RWPE1 (cell line): Measurements from ENCODE around the gene PGAP3.

Experiments used
- CTCF ChIA-PET: fragments of 350-600 bp; sonication (Branson Sonifier 250); formaldehyde crosslinking; extraction: SDS; loops from one replicate; lab custom pipeline; 2021; lab: Yijun Ruan, JAX
- POLR2A ChIA-PET: fragments of 400-600 bp; formaldehyde crosslinking; extraction: SDS; loops from one replicate; lab custom pipeline; 2020; ENCODE audit warnings: antibody characterized with exemption; ENCODE audit not compliant: low non-redundant PET; lab: Yijun Ruan, JAX
- DNase-seq: peaks from one replicate; pipeline ENCODE4 v3.0.0; 2012; ENCODE audit warnings: low spot score
- H3K27ac ChIP-seq: fragments of 450-650 bp; 2 replicates; pipeline ENCODE4 v1.5.1; 2017
- CTCF ChIP-seq: fragments of 450-650 bp; conservative IDR thresholded peaks from 2 replicates; pipeline ENCODE4 v1.5.1; 2017; ENCODE audit warnings: low read depth, mild to moderate bottlenecking

The PGAP3 gene

GRCh38 chr17:39687546-39688474, at the start of gene PGAP3:
Gene PGAP3 (minus strand): TSS chr17:39688057. CDS start chr17:39688014, 43 bp downstream.
- TF ChIP-seq CTCF = no peak
- peak; percentile 97 for DNase-seq
- CTCF ChIA-PET = interaction anchor here (0.6 to 1.4 kb wide), 6 partner anchors 16 to 299 kb away, joined by 3 to 4 read pairs (median 3); no protein-coding TSS in a partner anchor
- POLR2A ChIA-PET = interaction anchor here (0.5 to 2.3 kb wide), 3 partner anchors 12 to 65 kb away, joined by 3 to 10 read pairs (median 3); partner anchors contain the start of gene ERBB2
- H3K27ac ChIP-seq = peak within 1 kb of the TSS; percentile 96

GRCh38 chr17:39737206-39737759, 49.4 kb upstream of the PGAP3 start:
- POLR2A ChIA-PET = no interaction called here
- DNase-seq = no peak
- TF ChIP-seq CTCF = no peak
- H3K27ac ChIP-seq = peak overlapping the region; percentile 95
- CTCF ChIA-PET = interaction anchor here (0.5 kb wide), 1 partner anchor 15 kb away, joined by 4 read pairs; no protein-coding TSS in a partner anchor

GRCh38 chr17:39736319-39737165, 48.7 kb upstream of the PGAP3 start:
- H3K27ac ChIP-seq = peak overlapping the region; percentile 95; the same call in 1 of the 2 replicates
- no peak for TF ChIP-seq CTCF
- ChIA-PET POLR2A (no interaction called here), CTCF (interaction anchor here (0.5 kb wide), 1 partner anchor 16 kb away, joined by 4 read pairs; no protein-coding TSS in a partner anchor)
- DNase-seq = peak; percentile 57

- ChIA-PET CTCF (no interaction called here), POLR2A (no interaction called here)
- no peak for DNase-seq
- no peak overlapping the region for H3K27ac ChIP-seq
- no peak for TF ChIP-seq CTCF
These were observed 48.0 kb upstream of the PGAP3 start for GRCh38 chr17:39735882-39736281.

DNA sequence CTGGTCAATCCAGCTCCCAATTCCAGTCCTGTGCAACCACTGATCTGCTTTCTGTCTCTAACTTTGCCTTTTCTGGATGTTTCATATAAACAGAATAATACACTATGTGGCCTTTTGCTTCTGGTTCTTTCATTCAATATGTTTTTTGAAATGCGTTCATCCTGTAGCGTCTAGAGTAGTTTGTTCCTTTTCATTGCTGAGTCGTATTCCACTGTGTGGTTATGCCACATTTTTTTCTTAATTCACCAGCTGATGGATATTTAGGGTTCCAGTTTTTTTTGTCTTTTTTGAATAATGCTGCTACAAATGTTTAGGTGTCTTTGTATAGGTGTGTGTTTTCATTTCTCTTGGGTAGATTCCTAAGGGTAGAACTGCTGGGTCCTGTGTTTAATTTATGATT, 44.7 kb upstream of the PGAP3 start:
- CTCF ChIA-PET = no interaction called here
- DNase-seq = no peak
- H3K27ac ChIP-seq = no peak overlapping the region
- POLR2A ChIA-PET = no interaction called here
- no peak for TF ChIP-seq CTCF
